AG09309 (cell line): ENCODE results near the gene AGAP1.

Experiments used
- DNase-seq: peaks from one replicate; pipeline ENCODE4 v3.0.0-alpha.2; 2010; ENCODE audit warnings: low read depth
- H3K4me3 ChIP-seq: 2 replicates; pipeline ENCODE4 v1.5.1; 2011; ENCODE audit warnings: mild to moderate bottlenecking, low read depth, low read length, moderate library complexity; ENCODE audit not compliant: control insufficient read depth
- CTCF ChIP-seq: IDR thresholded peaks from 2 replicates; pipeline ENCODE4 v1.5.1; 2011; ENCODE audit warnings: mild to moderate bottlenecking, low read depth, low read length, inconsistent platforms; ENCODE audit not compliant: insufficient read depth, control insufficient read depth; ENCODE audit errors: missing control alignments

AGAP1 gene

GRCh38 chr2:236161531-236161930 is 667.7 kb downstream of the AGAP1 start:
- H3K4me3 ChIP-seq: no peak overlapping the region
- no peak for TF ChIP-seq CTCF

GRCh38 chr2:236162031-236162845 is 668.4 kb downstream of the AGAP1 start:
- no peak for TF ChIP-seq CTCF
- no peak for DNase-seq
- no peak overlapping the region for H3K4me3 ChIP-seq

More at GRCh38 chr2:236161531-236161930, 667.7 kb downstream of the AGAP1 start:
- no peak for DNase-seq

GRCh38 chr2:236162882-236163470 is 669.1 kb downstream of the AGAP1 start:
- no peak for DNase-seq
- TF ChIP-seq CTCF: no peak
- H3K4me3 ChIP-seq: no peak overlapping the region

GRCh38 chr2:236163471-236164200 is 669.8 kb downstream of the AGAP1 start:
- TF ChIP-seq CTCF: no peak
- H3K4me3 ChIP-seq: peak overlapping the region; percentile 0
- no peak for DNase-seq

GRCh38 chr2:236164201-236164924 is 670.5 kb downstream of the AGAP1 start:
- no peak for DNase-seq
- no peak for TF ChIP-seq CTCF
- H3K4me3 ChIP-seq: peak overlapping the region; percentile 0

GRCh38 chr2:236164925-236165841 is 671.3 kb downstream of the AGAP1 start:
- no peak for TF ChIP-seq CTCF
- no peak overlapping the region for H3K4me3 ChIP-seq
- no peak for DNase-seq
